GM18498 (cell line): ENCODE data around the gene HIBADH.
"Not testable (repeated sequence)": the region's sequence is repeated elsewhere in the genome, so short reads cannot be mapped to it uniquely, and the experiment has no call there.

Experiments used
- ATAC-seq: cut with Tn5 transposase; IDR thresholded peaks from one replicate; pipeline ENCODE4 v1.9.1; 2021; ENCODE audit warnings: mild to moderate bottlenecking, moderate library complexity; ENCODE audit not compliant: unreplicated experiment

Gene HIBADH

DNA sequence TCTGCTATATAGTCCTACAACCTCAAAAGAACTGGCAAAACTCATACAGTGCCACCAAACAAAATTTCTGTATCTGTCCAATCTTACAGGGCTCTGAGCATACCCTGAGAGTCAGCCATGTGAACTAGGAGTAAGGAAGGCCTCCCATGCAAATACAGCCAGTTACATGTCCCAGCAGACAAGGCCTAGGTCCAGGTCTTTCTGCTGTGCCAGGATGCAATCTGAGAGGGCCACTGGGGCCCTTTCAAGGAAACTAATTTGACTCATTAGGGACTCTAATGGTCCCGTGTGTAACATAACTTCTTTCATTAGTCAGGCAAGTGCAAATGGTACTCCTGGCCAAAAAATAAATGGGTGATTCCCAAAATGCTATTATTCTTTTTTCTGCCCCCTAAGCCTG, 17.9 kb upstream of the HIBADH start:
- ATAC-seq, result no peak

- ATAC-seq, result no peak
Measured at GRCh38 chr7:27678617-27679260, 16.1 kb upstream of the HIBADH start.

- ATAC-seq, result no peak
Measured at GRCh38 chr7:27677912-27678612, 15.4 kb upstream of the HIBADH start.

DNA sequence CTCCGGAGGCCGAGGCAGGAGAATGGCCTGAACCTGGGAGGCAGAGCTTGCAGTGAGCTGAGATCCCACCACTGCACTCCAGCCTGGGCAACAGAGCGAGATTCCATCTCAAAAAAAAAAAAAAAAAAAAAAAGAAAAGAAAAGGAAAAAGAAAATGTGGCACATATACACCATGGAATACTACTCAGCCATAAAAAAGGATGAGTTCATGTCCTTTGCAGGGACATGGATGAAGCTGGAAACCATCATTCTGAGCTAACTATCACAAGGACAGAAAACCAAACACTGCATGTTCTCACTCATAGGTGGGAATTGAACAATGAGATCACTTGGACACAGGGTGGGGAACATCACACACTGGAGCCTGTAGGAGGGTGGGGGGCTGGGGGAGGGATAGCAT, 11.4 kb upstream of the HIBADH start:
- ATAC-seq, result not testable (repeated sequence)

DNA sequence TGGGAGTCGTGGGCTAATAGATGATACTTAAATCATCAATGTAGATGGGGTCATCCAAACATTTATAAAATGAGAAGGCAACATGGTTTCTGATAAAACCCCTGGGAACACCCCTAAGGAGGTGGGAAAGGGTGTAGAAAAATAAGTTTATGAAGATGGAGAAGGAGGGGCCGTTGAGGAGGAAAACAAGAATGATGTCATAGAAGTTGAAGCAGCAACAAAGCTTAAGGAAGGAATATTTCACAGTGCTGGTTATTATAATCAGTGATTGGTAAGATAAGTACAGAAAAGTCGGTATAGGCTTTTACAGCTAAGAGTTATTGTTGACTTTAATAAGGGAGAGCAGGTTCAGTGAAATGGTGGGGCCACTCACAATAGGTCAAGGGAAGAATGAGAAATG, 9.0 kb upstream of the HIBADH start:
- no peak for ATAC-seq

- no peak for ATAC-seq
Measured at GRCh38 chr7:27670676-27671075, 8.0 kb upstream of the HIBADH start.

- ATAC-seq, result no peak
Measured at GRCh38 chr7:27670177-27670576, 7.5 kb upstream of the HIBADH start.

GRCh38 chr7:27665531-27665930, 2.8 kb upstream of the HIBADH start:
- no peak for ATAC-seq

DNA sequence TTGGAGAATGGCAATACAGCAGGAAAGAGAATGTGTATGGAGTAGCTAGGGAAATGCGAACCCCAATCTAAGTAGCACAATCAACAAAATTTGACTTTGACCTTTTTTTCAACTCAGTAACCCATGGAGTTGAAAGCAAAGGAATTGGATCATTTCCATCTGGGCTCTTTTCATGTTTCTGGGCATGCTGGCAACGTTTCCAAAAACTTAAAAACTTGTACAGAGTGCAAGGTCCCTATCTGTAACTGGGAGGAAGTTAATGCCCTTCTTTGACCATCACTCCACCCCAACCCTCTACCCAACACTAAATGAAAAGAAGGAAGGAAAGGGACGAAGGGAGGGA, 1.3 kb upstream of the HIBADH start:
- no peak for ATAC-seq

DNA sequence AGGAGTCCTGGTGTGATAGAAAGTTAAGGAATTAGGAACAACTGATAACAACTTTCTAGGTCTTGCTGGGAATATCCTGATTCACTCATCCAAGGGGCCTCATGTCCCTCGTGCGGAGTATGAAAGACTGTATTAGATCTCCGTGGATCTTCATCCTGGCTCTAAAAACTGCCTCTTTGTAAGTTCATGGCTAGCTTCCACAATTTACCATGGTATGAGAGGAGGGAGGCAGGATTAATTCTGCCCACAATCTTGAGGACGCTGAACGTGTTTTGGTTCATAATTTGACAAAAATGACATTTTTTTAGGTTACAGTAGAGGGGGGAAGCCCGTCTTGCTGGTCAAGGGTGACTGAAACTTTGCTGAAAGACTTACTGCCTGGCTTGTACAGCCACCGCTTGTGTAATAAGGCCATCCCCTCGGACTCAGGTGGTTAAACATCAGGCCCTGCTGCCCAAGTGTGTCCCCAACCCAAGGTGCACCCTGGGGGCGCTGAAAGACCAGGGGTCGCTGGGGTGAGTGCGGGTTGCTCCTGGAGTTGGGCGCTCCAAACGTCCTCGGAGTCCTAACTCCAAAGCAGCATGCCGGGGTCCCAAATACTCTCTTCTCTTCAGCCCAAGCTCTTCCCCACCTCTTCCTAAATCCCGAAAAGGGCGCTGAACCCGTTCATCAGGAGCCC, 733 bp downstream of the HIBADH start:
- ATAC-seq, result no peak

GRCh38 chr7:27656724-27657123, 6.0 kb downstream of the HIBADH start:
- ATAC-seq, result no peak

- no peak for ATAC-seq
Measured at GRCh38 chr7:27655184-27655583, 7.5 kb downstream of the HIBADH start.

DNA sequence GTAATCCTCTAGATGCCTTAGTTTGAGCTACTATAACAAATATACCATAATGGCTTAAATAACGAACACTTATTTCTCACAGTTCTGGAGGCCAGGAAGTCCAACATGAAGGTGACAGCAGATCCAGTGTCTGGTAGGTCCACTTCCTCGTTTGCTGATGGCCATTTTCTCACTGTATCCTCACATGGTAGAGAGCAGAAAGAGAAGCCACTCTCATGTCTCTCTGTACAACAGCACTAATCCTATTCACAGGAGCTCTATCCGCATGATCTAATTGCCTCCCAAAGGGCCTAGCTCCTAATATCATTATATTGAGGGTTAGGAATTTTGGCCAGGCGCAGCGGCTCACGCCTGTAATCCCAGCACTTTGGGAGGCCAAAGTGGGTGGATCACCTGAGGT, 10.2 kb downstream of the HIBADH start:
- ATAC-seq, result no peak

GRCh38 chr7:27651702-27652101, 11.0 kb downstream of the HIBADH start:
- ATAC-seq, result no peak

DNA sequence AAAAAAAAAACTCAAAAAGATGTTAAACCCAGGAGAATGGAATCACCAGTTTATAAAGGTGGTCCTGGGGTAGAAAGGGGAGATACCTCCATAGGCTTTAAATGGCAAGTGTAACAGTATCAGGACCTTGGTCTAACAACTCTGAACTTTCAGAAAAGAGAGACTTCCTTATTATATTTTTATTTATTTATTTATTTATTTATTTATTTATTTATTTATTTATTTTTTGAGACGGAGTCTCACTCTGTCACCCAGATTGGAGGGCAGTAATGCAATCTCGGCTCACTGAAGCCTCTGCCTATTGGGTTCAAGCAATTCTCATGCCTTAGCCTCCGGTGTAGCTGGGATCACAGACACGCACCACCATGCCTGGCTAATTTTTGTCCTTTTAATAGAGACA, 12.4 kb downstream of the HIBADH start:
- no peak for ATAC-seq

DNA sequence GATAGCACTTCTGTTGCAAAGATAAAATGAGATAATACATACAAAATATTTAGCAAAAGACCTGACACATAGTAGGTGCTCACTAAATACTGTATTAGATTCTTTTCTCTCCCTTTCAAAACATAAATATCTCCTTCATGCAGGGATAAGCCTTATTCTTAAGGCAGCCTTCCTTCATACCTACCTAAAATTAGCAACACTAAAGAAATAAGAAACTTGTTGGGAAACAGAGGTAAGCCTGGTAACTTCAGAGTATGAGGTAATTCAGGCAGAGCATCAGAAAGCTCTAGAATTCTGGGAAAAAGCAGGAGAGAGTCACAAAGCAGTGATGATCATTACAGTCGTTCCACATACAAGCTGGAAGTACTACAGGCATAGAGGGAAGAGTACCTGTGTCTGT, 15.2 kb downstream of the HIBADH start:
- ATAC-seq, result no peak

DNA sequence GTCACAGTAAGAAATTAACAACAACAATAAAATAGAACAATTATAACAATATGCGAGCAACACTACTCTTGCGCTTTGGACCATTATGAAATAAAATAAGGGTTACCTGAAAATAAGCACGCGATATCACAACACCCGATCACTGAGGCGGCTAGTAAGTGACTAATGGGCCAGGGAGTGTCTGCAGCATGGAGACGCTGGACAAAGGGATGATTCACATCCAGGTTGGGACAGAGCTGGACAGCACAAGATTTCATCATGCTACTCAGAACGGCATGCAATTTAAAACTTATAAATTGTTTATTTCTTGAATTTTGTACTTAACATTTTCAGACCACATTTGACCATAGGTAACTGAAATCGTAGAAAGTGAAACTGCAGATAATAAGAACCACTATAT, 15.6 kb downstream of the HIBADH start:
- ATAC-seq, result no peak

- no peak for ATAC-seq
Measured at GRCh38 chr7:27642271-27642670, 20.4 kb downstream of the HIBADH start.

GRCh38 chr7:27641581-27642230, 21.0 kb downstream of the HIBADH start:
- peak; percentile 88 for ATAC-seq

- ATAC-seq, result no peak
Measured at GRCh38 chr7:27640884-27641574, 21.7 kb downstream of the HIBADH start.

DNA sequence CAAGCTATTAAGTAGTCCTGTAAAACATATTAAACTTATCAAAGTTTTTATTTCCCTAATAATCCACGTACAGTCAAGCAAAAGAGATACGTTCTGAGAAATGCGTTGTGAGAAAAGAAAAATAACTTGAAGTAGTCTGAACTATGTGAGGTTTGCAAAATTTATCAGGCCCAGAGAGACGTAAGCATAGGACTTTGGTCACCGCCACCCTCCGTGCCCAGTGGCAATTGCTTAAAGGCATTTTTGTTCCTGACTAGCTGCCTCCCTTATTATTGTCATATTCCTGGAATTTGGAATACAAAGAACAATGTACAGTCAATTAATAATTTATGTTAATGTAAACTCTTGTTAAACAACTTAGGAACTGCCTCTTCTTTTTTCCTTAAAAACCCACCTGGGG, 22.8 kb downstream of the HIBADH start:
- ATAC-seq, result no peak
